DND-41 (cell line): ENCODE measurements around the gene GRID2.

ENCODE experiments used
- ATAC-seq: fragments of 200-7000 bp; cut with Tn5 transposase; 3 replicates; pipeline ENCODE4 v1.9.1; 2021; ENCODE audit warnings: low read depth; ENCODE audit not compliant: insufficient read depth
- DNase-seq: peaks from one replicate; pipeline ENCODE4 v3.0.0-alpha.2; 2020
- H2AFZ ChIP-seq: 2 replicates; pipeline ENCODE4 v1.6.0; 2012; ENCODE audit warnings: low read depth, low read length
- H3K27ac ChIP-seq: 2 replicates; pipeline ENCODE4 v1.5.1; 2012; ENCODE audit warnings: low read length, inconsistent platforms
- H3K27me3 ChIP-seq: fragments of 200-600 bp; sonication (generic); 2 replicates; pipeline ENCODE4 v1.6.0; 2012; ENCODE audit warnings: low read length, mild to moderate bottlenecking, inconsistent platforms; ENCODE audit not compliant: insufficient read depth, poor library complexity
- H3K36me3 ChIP-seq: 2 replicates; pipeline ENCODE4 v1.5.1; 2012; ENCODE audit warnings: low read length, inconsistent platforms; ENCODE audit not compliant: insufficient read depth
- H3K4me1 ChIP-seq: 2 replicates; pipeline ENCODE4 v1.5.1; 2012; ENCODE audit warnings: mild to moderate bottlenecking, low read length; ENCODE audit not compliant: insufficient read depth
- H3K4me2 ChIP-seq: 2 replicates; pipeline ENCODE4 v1.6.0; 2012; ENCODE audit warnings: mild to moderate bottlenecking, moderate library complexity, low read length, inconsistent platforms; ENCODE audit not compliant: insufficient read depth
- H3K4me3 ChIP-seq, 2 experiments: fragments of 200-600 bp in 1 of 2; shearing (Covaris generic) in 1 of 2; 2 replicates each; pipeline ENCODE4 v1.5.1; 2012 to 2016; ENCODE audit warnings: inconsistent platforms in 2 of 2, low read length in 2 of 2, mild to moderate bottlenecking in 2 of 2, low read depth in 1 of 2, moderate library complexity in 1 of 2
- H3K79me2 ChIP-seq: 2 replicates; pipeline ENCODE4 v1.6.0; 2012; ENCODE audit warnings: low read length, inconsistent platforms; ENCODE audit not compliant: insufficient read depth
- H3K9ac ChIP-seq: 2 replicates; pipeline ENCODE4 v1.6.0; 2012; ENCODE audit warnings: low read depth, mild to moderate bottlenecking, inconsistent platforms, low read length, moderate library complexity
- H3K9me3 ChIP-seq: 2 replicates; pipeline ENCODE4 v1.5.1; 2012; ENCODE audit warnings: low read length, moderate library complexity, mild to moderate bottlenecking, inconsistent platforms; ENCODE audit not compliant: insufficient read depth, severe bottlenecking
- H4K20me1 ChIP-seq: 2 replicates; pipeline ENCODE4 v1.6.0; 2012; ENCODE audit warnings: low read length; ENCODE audit not compliant: insufficient read depth
- EZH2 ChIP-seq: IDR thresholded peaks from 3 replicates; pipeline ENCODE4 v1.6.1; 2012; ENCODE audit warnings: borderline replicate concordance, low read depth, mild to moderate bottlenecking, moderate library complexity, low read length, inconsistent platforms; ENCODE audit not compliant: severe bottlenecking
- TF ChIP-seq, protein P1 (sequence below): IDR thresholded peaks from 2 replicates; pipeline ENCODE4 v1.5.1; 2012; ENCODE audit warnings: borderline replicate concordance, low read length, moderate library complexity, mild to moderate bottlenecking; ENCODE audit not compliant: poor library complexity, severe bottlenecking; ENCODE audit errors: extremely low read depth

GRID2 gene

DNA sequence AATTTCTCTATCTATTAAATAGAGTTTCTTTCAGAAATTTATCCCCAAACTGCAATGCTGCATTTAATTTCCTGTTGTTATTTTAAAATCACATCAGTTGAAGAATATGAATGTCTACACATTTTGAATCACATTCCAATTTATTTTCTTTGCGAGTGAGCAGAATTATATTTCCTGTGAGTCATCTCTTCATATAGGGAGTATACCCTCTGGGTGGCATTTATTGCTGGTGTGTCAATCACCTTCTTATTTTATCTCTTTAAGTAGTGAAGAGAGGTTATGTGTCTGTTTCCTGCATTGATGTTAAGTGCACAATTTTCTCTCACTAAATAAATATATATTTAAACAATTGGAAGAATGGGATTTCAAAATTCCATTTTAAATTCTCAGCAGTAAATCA is 1013.8 kb downstream of the GRID2 start:
- H4K20me1 ChIP-seq = no peaks in the 10 kb centered on the region
- H3K79me2 ChIP-seq = no peaks in the 10 kb centered on the region
- H3K9me3 ChIP-seq = no peaks in the 10 kb centered on the region
- no peak overlapping the region for H3K4me3 ChIP-seq
- H3K27ac ChIP-seq = no peak overlapping the region
- TF ChIP-seq, protein P1, sequence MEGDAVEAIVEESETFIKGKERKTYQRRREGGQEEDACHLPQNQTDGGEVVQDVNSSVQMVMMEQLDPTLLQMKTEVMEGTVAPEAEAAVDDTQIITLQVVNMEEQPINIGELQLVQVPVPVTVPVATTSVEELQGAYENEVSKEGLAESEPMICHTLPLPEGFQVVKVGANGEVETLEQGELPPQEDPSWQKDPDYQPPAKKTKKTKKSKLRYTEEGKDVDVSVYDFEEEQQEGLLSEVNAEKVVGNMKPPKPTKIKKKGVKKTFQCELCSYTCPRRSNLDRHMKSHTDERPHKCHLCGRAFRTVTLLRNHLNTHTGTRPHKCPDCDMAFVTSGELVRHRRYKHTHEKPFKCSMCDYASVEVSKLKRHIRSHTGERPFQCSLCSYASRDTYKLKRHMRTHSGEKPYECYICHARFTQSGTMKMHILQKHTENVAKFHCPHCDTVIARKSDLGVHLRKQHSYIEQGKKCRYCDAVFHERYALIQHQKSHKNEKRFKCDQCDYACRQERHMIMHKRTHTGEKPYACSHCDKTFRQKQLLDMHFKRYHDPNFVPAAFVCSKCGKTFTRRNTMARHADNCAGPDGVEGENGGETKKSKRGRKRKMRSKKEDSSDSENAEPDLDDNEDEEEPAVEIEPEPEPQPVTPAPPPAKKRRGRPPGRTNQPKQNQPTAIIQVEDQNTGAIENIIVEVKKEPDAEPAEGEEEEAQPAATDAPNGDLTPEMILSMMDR = no peak
- TF ChIP-seq EZH2 = no peak
- H3K4me2 ChIP-seq = no peak overlapping the region
- H3K4me1 ChIP-seq = no peaks in the 10 kb centered on the region
- H3K27me3 ChIP-seq = no peaks in the 10 kb centered on the region
- H3K36me3 ChIP-seq = no peaks in the 10 kb centered on the region
- ATAC-seq (no peak), DNase-seq (no peak)
- no peak overlapping the region for H2AFZ ChIP-seq
- H3K9ac ChIP-seq = no peak overlapping the region

DNA sequence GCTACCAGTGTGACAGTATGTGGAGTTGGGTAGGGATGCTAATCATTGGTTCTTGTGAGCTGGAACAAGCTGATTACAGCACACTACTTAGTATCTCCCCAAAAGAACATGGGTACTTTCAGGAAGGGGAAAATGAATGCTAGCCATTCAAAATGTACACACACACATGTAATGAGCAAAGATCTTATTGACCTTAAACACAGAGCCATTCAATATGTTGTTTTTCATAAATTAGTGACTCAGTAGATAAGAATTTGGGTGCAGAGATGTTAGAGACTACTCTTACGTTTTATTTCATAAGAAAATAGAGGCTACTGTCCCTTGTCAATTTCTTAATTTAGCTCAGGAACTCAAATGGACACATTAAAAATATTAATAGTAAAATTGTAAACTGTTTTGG is 1015.3 kb downstream of the GRID2 start:
- no peak overlapping the region for H3K4me3 ChIP-seq
- no peaks in the 10 kb centered on the region for H3K4me1 ChIP-seq
- H3K9me3 ChIP-seq = no peaks in the 10 kb centered on the region
- no peaks in the 10 kb centered on the region for H3K27me3 ChIP-seq
- no peaks in the 10 kb centered on the region for H4K20me1 ChIP-seq
- H3K9ac ChIP-seq = no peak overlapping the region
- H3K27ac ChIP-seq = no peak overlapping the region
- no peaks in the 10 kb centered on the region for H3K79me2 ChIP-seq
- ATAC-seq (no peak), DNase-seq (no peak)
- TF ChIP-seq, protein P1 = no peak
- TF ChIP-seq EZH2 = no peak
- no peaks in the 10 kb centered on the region for H3K36me3 ChIP-seq
- H2AFZ ChIP-seq = no peak overlapping the region
- no peak overlapping the region for H3K4me2 ChIP-seq

DNA sequence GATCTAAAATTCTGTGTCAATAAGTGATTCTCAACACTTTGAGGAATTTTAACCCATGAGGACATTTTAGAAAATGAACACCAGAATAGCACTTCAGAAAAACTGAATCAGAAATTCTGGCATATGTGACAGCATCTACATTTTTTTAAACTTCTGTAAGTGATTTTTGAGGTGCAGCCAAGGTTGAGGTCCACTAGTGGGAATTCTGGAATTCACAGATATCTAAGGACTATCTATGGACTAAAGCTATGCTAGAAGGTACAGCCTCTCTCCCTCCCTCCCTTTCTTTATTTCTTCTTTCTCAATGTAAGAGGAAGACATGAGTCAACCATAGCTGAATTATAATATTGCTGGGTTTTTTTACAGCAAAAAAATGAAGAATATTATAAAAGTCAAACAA is 1016.6 kb downstream of the GRID2 start:
- H4K20me1 ChIP-seq = no peaks in the 10 kb centered on the region
- no peak overlapping the region for H2AFZ ChIP-seq
- no peaks in the 10 kb centered on the region for H3K27me3 ChIP-seq
- no peaks in the 10 kb centered on the region for H3K79me2 ChIP-seq
- ATAC-seq = no peak
- no peak overlapping the region for H3K9ac ChIP-seq
- no peak overlapping the region for H3K4me3 ChIP-seq
- H3K4me1 ChIP-seq = no peaks in the 10 kb centered on the region
- H3K4me2 ChIP-seq = no peak overlapping the region
- no peaks in the 10 kb centered on the region for H3K36me3 ChIP-seq
- no peaks in the 10 kb centered on the region for H3K9me3 ChIP-seq
- no peak for DNase-seq
- TF ChIP-seq, protein P1 = no peak
- TF ChIP-seq EZH2 = no peak
- H3K27ac ChIP-seq = no peak overlapping the region

DNA sequence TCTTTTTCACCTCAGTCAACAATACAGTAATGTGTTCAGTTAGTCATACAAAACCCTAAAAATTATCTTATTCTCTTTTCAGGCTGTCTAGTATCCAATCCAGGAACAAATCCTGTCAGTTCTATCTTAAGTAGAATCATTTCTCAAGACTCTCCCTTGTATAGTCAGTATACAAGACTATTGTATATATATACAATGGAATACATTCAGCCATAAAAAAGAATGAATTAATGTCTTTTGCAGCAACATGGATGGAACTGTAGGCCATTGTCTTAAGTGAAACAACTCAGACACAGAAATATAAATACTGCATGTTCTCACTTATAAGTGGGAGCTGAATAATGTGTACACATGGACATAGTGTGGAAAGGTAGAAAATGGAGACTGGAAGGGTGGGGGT is 1023.6 kb downstream of the GRID2 start:
- H3K79me2 ChIP-seq = no peaks in the 10 kb centered on the region
- H2AFZ ChIP-seq = no peak overlapping the region
- DNase-seq = no peak
- no peak overlapping the region for H3K27ac ChIP-seq
- no peaks in the 10 kb centered on the region for H3K4me1 ChIP-seq
- ATAC-seq = no peak
- H3K9me3 ChIP-seq = no peaks in the 10 kb centered on the region
- no peaks in the 10 kb centered on the region for H3K27me3 ChIP-seq
- no peaks in the 10 kb centered on the region for H4K20me1 ChIP-seq
- no peaks in the 10 kb centered on the region for H3K36me3 ChIP-seq
- H3K4me3 ChIP-seq = no peak overlapping the region
- H3K9ac ChIP-seq = no peak overlapping the region
- TF ChIP-seq EZH2 = no peak
- TF ChIP-seq, protein P1 = no peak
- H3K4me2 ChIP-seq = no peak overlapping the region
